Endodermal cell (in vitro differentiated cells): Measurements from ENCODE around the gene SQSTM1. TPM values are rescaled to one million over a fixed set of nuclear protein-coding genes. Genes with fewer than 3 reads are reported as not detected.

ENCODE experiments used
- DNase-seq: peaks from one replicate; pipeline ENCODE4 v3.0.0-alpha.2; 2017
- H3K27ac ChIP-seq: 2 replicates; pipeline ENCODE4 v1.5.1; 2013; ENCODE audit warnings: mild to moderate bottlenecking, low read depth, low read length, moderate library complexity
- H3K27me3 ChIP-seq: 2 replicates; pipeline ENCODE4 v1.6.1; 2013; ENCODE audit warnings: mild to moderate bottlenecking, low read length, moderate library complexity; ENCODE audit not compliant: insufficient read depth, control insufficient read depth, poor library complexity, severe bottlenecking
- H3K36me3 ChIP-seq: 2 replicates; pipeline ENCODE4 v1.7.0; 2013; ENCODE audit warnings: mild to moderate bottlenecking, low read length, moderate library complexity; ENCODE audit not compliant: control insufficient read depth, insufficient read depth
- H3K4me1 ChIP-seq: one replicate; pipeline ENCODE4 v1.7.0; 2013; ENCODE audit warnings: low read length; ENCODE audit not compliant: control insufficient read depth, insufficient read depth
- H3K4me3 ChIP-seq: 2 replicates; pipeline ENCODE4 v1.5.1; 2013; ENCODE audit warnings: mild to moderate bottlenecking, low read length, moderate library complexity
- H3K9ac ChIP-seq: 2 replicates; pipeline ENCODE4 v1.6.1; 2013; ENCODE audit warnings: mild to moderate bottlenecking, low read length, moderate library complexity; ENCODE audit not compliant: poor library complexity, severe bottlenecking; ENCODE audit errors: extremely low read depth
- H3K9me3 ChIP-seq: 2 replicates; pipeline ENCODE4 v1.6.1; 2013; ENCODE audit warnings: mild to moderate bottlenecking, low read length, moderate library complexity; ENCODE audit not compliant: control insufficient read depth
- H3K27ac Mint-ChIP-seq: 2 replicates; pipeline ENCODE4 v1.8.0; 2020; ENCODE audit warnings: mixed read lengths
- H3K27me3 Mint-ChIP-seq: 2 replicates; pipeline ENCODE4 v1.8.0; 2021; ENCODE audit warnings: mild to moderate bottlenecking, mixed read lengths; ENCODE audit not compliant: insufficient read depth
- H3K36me3 Mint-ChIP-seq: 2 replicates; pipeline ENCODE4 v1.8.0; 2020; ENCODE audit warnings: low read depth, mixed read lengths
- H3K4me1 Mint-ChIP-seq: 2 replicates; pipeline ENCODE4 v1.8.0; 2020; ENCODE audit warnings: mixed read lengths
- H3K4me3 Mint-ChIP-seq: 2 replicates; pipeline ENCODE4 v1.8.0; 2020; ENCODE audit warnings: mild to moderate bottlenecking, moderate library complexity, mixed read lengths
- H3K9me3 Mint-ChIP-seq: 2 replicates; pipeline ENCODE4 v1.8.0; 2020; ENCODE audit warnings: mild to moderate bottlenecking, mixed read lengths
- CTCF ChIP-seq: fragments of 200-600 bp; sonication (generic); conservative IDR thresholded peaks from 2 replicates; pipeline ENCODE4 v1.5.0; 2021; ENCODE audit warnings: antibody characterized with exemption, mild to moderate bottlenecking
- WGBS, 2 experiments: methylation state at CpG; one replicate each; pipeline versions ENCODE4 v1.1.5 to v1.1.7; 2013; ENCODE audit warnings: missing lambda C conversion rate in 2 of 2, mixed read lengths in 1 of 2; ENCODE audit not compliant: insufficient coverage in 1 of 2, insufficient read length in 1 of 2; 5-methylcytosine and 5-hydroxymethylcytosine counted together
- total RNA-seq, 2 donors: library from RNA; stranded (reverse); fragmentation: NEBNext Ultra II Directional in 1 of 2; extraction: Animal tissue kit (Norgen Biotek cat#: 25700) in 1 of 2; gene quantifications; 2 replicates in 1 of 2; 3 replicates in 1 of 2; pipeline ENCODE4 v1.2.1, GENCODE V29; 2021

Gene SQSTM1
- total RNA-seq, 2 donors from 2014 or later, result 134 to 172 TPM

DNA sequence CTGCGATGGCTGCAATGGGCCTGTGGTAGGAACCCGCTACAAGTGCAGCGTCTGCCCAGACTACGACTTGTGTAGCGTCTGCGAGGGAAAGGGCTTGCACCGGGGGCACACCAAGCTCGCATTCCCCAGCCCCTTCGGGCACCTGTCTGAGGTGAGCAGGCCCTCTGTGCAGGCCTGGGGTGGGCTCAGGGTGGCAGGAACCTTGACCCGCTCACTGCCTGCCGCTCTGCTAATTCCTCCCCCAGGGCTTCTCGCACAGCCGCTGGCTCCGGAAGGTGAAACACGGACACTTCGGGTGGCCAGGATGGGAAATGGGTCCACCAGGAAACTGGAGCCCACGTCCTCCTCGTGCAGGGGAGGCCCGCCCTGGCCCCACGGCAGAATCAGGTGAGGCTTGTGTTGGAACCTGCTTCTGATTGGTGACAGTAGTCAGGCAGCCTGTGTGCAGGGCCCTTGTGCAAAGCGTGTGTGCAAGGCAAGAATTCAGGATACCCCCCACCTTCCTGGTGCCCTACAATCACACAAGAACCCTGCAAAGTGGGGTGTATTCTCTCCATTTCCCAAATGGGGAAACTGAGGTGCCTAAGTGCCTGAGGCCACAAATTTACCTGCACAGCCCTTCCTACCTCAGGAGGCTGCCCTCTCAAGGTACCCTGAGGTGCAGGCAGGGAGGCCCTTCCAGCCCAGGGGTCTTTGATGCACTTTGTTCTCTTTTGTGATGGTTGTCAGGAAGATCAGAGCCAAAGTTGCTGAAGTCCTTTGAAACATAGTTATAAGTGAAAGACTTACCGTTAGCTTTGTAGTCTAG lies 3.4 kb downstream of the SQSTM1 start:
- Histone ChIP-seq H3K4me1 (peaks cover 21% of the 10 kb centered on the region), H3K9me3 (no peaks in the 10 kb centered on the region), H3K4me3 (no peak overlapping the region), H3K36me3 (peaks cover 50% of the 10 kb centered on the region), H3K27me3 (no peaks in the 10 kb centered on the region), H3K27ac (no peak overlapping the region), H3K9ac (no peak overlapping the region)
- no peak for DNase-seq
- Mint-ChIP-seq H3K36me3 (peaks cover 63% of the 10 kb centered on the region), H3K4me3 (no peak overlapping the region), H3K4me1 (peaks cover 19% of the 10 kb centered on the region), H3K27ac (no peak overlapping the region), H3K9me3 (no peaks in the 10 kb centered on the region), H3K27me3 (no peaks in the 10 kb centered on the region)
- 92 to 95% methylated on average over 19 to 22 of the region's 22 CpGs for WGBS, 2 experiments
- TF ChIP-seq CTCF, result no peak

DNA sequence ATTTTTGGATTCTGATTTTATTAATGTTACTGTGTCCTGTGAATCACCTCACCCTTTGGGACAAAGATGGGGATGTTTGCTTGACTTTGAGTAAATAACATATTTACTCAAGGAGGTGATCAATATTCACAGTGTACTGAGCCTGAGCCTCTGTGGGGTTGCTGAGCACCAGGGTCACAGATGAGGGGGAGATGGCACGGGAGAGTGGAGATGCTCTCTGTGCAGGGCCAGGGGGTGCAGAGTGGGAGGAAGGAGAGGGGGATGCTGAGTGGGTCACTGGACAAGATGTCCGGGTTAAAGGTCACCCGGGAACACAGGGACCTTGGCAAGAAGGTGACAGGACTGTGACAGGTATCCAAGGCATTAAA lies 4.0 kb downstream of the SQSTM1 start:
- Mint-ChIP-seq H3K4me1 (peaks cover 22% of the 10 kb centered on the region), H3K9me3 (no peaks in the 10 kb centered on the region), H3K27ac (no peak overlapping the region), H3K4me3 (no peak overlapping the region), H3K27me3 (no peaks in the 10 kb centered on the region), H3K36me3 (peaks cover 69% of the 10 kb centered on the region)
- WGBS, 2 experiments, result 97 to 100% methylated on average over 1 to 3 of the region's 3 CpGs
- Histone ChIP-seq H3K27ac (no peak overlapping the region), H3K36me3 (peaks cover 52% of the 10 kb centered on the region), H3K4me3 (no peak overlapping the region), H3K27me3 (no peaks in the 10 kb centered on the region), H3K9ac (no peak overlapping the region), H3K4me1 (peaks cover 16% of the 10 kb centered on the region), H3K9me3 (no peaks in the 10 kb centered on the region)
- no peak for TF ChIP-seq CTCF
- no peak for DNase-seq

DNA sequence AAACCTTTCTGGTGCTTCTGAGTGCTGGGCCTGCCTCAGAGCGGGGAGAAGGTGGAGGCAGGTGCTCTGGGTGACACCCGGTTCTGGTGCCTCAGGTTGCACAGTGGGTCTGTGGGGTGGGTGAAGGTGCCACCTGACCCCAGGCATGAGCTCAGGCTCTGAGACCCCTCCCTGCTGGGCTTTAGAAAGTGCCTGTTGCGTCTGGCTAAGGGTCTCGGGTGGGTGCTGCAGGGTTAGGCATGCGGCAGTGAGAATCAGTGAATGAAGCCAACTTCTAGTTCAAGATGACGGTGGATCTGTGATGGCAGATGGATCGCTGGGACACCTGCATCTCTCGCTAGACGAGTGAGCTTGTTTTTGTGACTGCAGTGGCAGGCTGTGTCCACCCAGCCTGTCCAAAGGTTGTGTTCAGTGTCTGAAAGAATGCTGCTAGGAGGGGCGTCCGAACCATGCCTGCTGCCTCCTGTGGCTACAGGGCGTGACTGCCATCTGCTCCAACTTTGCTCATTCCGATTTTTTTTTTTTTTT lies 5.0 kb downstream of the SQSTM1 start:
- no peak for DNase-seq
- Histone ChIP-seq H3K4me3 (no peak overlapping the region), H3K9me3 (no peaks in the 10 kb centered on the region), H3K27ac (no peak overlapping the region), H3K4me1 (peaks cover 8% of the 10 kb centered on the region), H3K9ac (no peak overlapping the region), H3K27me3 (no peaks in the 10 kb centered on the region), H3K36me3 (peaks cover 62% of the 10 kb centered on the region)
- peaks cover 17% of the 10 kb centered on the region for H3K4me1 Mint-ChIP-seq
- WGBS, 2 experiments, result 93 to 95% methylated on average over 4 to 13 of the region's 13 CpGs
- H3K36me3 Mint-ChIP-seq, result peaks cover 78% of the 10 kb centered on the region
- no peak overlapping the region for H3K4me3 Mint-ChIP-seq
- TF ChIP-seq CTCF, result no peak
- no peaks in the 10 kb centered on the region for H3K9me3 Mint-ChIP-seq
- H3K27ac Mint-ChIP-seq, result no peak overlapping the region
- H3K27me3 Mint-ChIP-seq, result no peaks in the 10 kb centered on the region
